ENCODE results near the gene GALNT14. TPM values are rescaled to one million over a fixed set of nuclear protein-coding genes. Genes with fewer than 3 reads are reported as not detected.

Gene GALNT14
- total RNA-seq, 3 donors from 2014 or later, result 0.75 TPM; not detected in 2

- TF ChIP-seq CTCF (IDR thresholded peaks at IDR 0.05), result no peak
- Histone ChIP-seq H3K4me3 (no peak overlapping the region), H3K36me3 (ENCODE audit: low read depth) (no peaks in the 10 kb centered on the region), H3K4me1 (ENCODE audit: low read depth) (no peaks in the 10 kb centered on the region), H3K9me3 (no peaks in the 10 kb centered on the region)
- intact Hi-C loops (cut with DNase I, micrococcal nuclease), result no loop called here
- ATAC-seq (no peak), DNase-seq (no peak)
These were observed 36.5 kb downstream of the GALNT14 start for GRCh38 chr2:31101701-31102100.

- Histone ChIP-seq H3K4me1 (ENCODE audit: low read depth) (no peaks in the 10 kb centered on the region), H3K4me3 (no peak overlapping the region), H3K36me3 (ENCODE audit: low read depth) (no peaks in the 10 kb centered on the region), H3K9me3 (no peaks in the 10 kb centered on the region)
- TF ChIP-seq CTCF (IDR thresholded peaks at IDR 0.05), result no peak
- no peak for ATAC-seq
- no peak for DNase-seq
- intact Hi-C loops (cut with DNase I, micrococcal nuclease), result no loop called here
These were observed 40.2 kb downstream of the GALNT14 start for GRCh38 chr2:31097962-31098613.

- DNase-seq, result no peak
- Histone ChIP-seq H3K4me3 (no peak overlapping the region), H3K9me3 (no peaks in the 10 kb centered on the region), H3K36me3 (ENCODE audit: low read depth) (no peaks in the 10 kb centered on the region), H3K4me1 (ENCODE audit: low read depth) (no peaks in the 10 kb centered on the region)
- intact Hi-C loops (cut with DNase I, micrococcal nuclease), result no loop called here
- TF ChIP-seq CTCF (IDR thresholded peaks at IDR 0.05), result no peak
- ATAC-seq, result no peak
These were observed 48.1 kb downstream of the GALNT14 start for GRCh38 chr2:31090188-31090587.

GRCh38 chr2:31089645-31090044 lies 48.6 kb downstream of the GALNT14 start:
- no peaks in the 10 kb centered on the region for H3K36me3 ChIP-seq (ENCODE audit: low read depth)
- no peak for DNase-seq
- no peak overlapping the region for H3K4me3 ChIP-seq
- no peaks in the 10 kb centered on the region for H3K9me3 ChIP-seq
- no peaks in the 10 kb centered on the region for H3K4me1 ChIP-seq (ENCODE audit: low read depth)
- intact Hi-C loops (cut with DNase I, micrococcal nuclease), result no loop called here
- ATAC-seq, result no peak
- TF ChIP-seq CTCF (IDR thresholded peaks at IDR 0.05), result no peak

- H3K36me3 ChIP-seq (ENCODE audit: low read depth), result no peaks in the 10 kb centered on the region
- intact Hi-C loops (cut with DNase I, micrococcal nuclease), result no loop called here
- DNase-seq, result no peak
These were observed 49.6 kb downstream of the GALNT14 start for GRCh38 chr2:31088504-31089195.

More at GRCh38 chr2:31088504-31089195, 49.6 kb downstream of the GALNT14 start:
- TF ChIP-seq CTCF (IDR thresholded peaks at IDR 0.05), result no peak
- H3K4me1 ChIP-seq (ENCODE audit: low read depth), result no peaks in the 10 kb centered on the region
- no peak for ATAC-seq
- no peaks in the 10 kb centered on the region for H3K9me3 ChIP-seq
- H3K4me3 ChIP-seq, result no peak overlapping the region

All from mucosa of descending colon (tissue), 3 donors.